ENCODE data around the gene ZNRF1. TPM values are rescaled to one million over a fixed set of nuclear protein-coding genes. Genes with fewer than 3 reads are reported as not detected.

ZNRF1 gene
- total RNA-seq, 1 experiment from 2014 or later: 52.3 TPM

DNA sequence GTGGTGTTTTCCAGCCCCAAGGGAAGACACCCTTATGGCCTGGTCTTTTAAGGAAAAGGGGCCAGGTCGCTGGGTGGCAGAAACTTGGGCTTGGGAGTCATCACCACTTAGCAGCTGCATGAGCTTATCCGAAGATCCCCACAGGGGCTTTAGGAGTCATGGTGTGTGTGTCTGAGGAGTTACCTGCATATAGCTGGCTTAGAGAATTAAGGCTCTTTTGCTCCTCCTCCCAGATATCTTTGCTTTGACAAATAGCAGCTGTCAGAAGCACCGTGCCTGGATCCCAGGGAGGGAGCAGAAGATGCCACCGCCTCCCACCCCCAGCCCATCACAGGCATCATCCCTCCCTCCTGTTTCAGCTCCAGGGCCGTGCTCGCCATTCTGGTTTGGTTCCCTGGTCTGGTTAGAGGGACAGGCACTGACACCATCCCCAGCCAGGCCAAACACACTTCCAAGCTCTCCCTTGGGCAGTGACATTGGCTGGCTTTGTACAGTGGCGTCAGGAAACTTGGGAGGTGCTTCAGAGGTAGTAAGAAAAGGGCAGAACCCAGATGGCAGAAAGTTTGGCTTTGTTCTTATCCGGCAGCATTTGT lies 100.3 kb downstream of the ZNRF1 start:
- in situ Hi-C loops (cut with HindIII; ENCODE audit: low pct_unique_long_range_greater_than_20kb, low sequenced_read_pairs) (no loop called here), intact Hi-C loops (cut with micrococcal nuclease; ENCODE audit: unreplicated experiment) (no loop called here)
- DNase-seq (ENCODE audit: low read depth, low spot score) (no peak), ATAC-seq (no peak)
- no peak overlapping the region for H3K4me3 ChIP-seq (ENCODE audit: low read depth in 2 of 2, low read length in 2 of 2)
- no TSS peak for BruUV-seq (replicated peaks)
- ChIA-PET CTCF (no interaction called here), POLR2A (no interaction called here)
- TF ChIP-seq POLR2AphosphoS5 (IDR thresholded peaks at IDR 0.05; ENCODE audit: low read depth, low read length) (no peak), TCF7L2 (IDR thresholded peaks at IDR 0.05; ENCODE audit: low read depth, low read length) (no peak), CTCF (IDR thresholded peaks at IDR 0.05) (no peak), REST (IDR thresholded peaks at IDR 0.05; ENCODE audit: insufficient read depth in 1 of 2, low read depth in 2 of 2, low read length in 1 of 2) (no peak), SIN3A (IDR thresholded peaks at IDR 0.05; ENCODE audit: borderline replicate concordance, insufficient read depth, low read depth, low read length) (no peak)
- no peaks in the 10 kb centered on the region for H3K36me3 ChIP-seq (ENCODE audit: control insufficient read depth, insufficient read depth, low read length)
- no peaks in the 10 kb centered on the region for H3K9me3 ChIP-seq (ENCODE audit: control insufficient read depth, insufficient read depth, low read depth, low read length)
- H3K4me1 ChIP-seq (ENCODE audit: control insufficient read depth, insufficient read depth, low read length): peaks cover 5% of the 10 kb centered on the region
- H3K27ac ChIP-seq (ENCODE audit: low read length): no peak overlapping the region
- H3K27me3 ChIP-seq (ENCODE audit: control insufficient read depth, insufficient read depth, low read length): no peaks in the 10 kb centered on the region

- Histone ChIP-seq H3K9me3 (ENCODE audit: control insufficient read depth, insufficient read depth, low read depth, low read length) (no peaks in the 10 kb centered on the region), H3K27me3 (ENCODE audit: control insufficient read depth, insufficient read depth, low read length) (no peaks in the 10 kb centered on the region), H3K27ac (ENCODE audit: low read length) (no peak overlapping the region), H3K4me1 (ENCODE audit: control insufficient read depth, insufficient read depth, low read length) (peaks cover 5% of the 10 kb centered on the region), H3K36me3 (ENCODE audit: control insufficient read depth, insufficient read depth, low read length) (no peaks in the 10 kb centered on the region), H3K4me3 (ENCODE audit: low read depth in 2 of 2, low read length in 2 of 2) (no peak overlapping the region)
- in situ Hi-C loops (cut with HindIII; ENCODE audit: low pct_unique_long_range_greater_than_20kb, low sequenced_read_pairs): no loop called here
- CTCF ChIA-PET: no interaction called here
- intact Hi-C loops (cut with micrococcal nuclease; ENCODE audit: unreplicated experiment): no loop called here
- no peak for TF ChIP-seq CTCF (IDR thresholded peaks at IDR 0.05)
- no peak for TF ChIP-seq TCF7L2 (IDR thresholded peaks at IDR 0.05; ENCODE audit: low read depth, low read length)
- TF ChIP-seq REST (IDR thresholded peaks at IDR 0.05; ENCODE audit: insufficient read depth in 1 of 2, low read depth in 2 of 2, low read length in 1 of 2): no peak
- TF ChIP-seq SIN3A (IDR thresholded peaks at IDR 0.05; ENCODE audit: borderline replicate concordance, insufficient read depth, low read depth, low read length): no peak
- TF ChIP-seq POLR2AphosphoS5 (IDR thresholded peaks at IDR 0.05; ENCODE audit: low read depth, low read length): no peak
- POLR2A ChIA-PET: no interaction called here
- DNase-seq (ENCODE audit: low read depth, low spot score): no peak
- no TSS peak for BruUV-seq (replicated peaks)
- peak; percentile 45; the same call in 1 of the 2 replicates for ATAC-seq
These were observed 101.1 kb downstream of the ZNRF1 start for GRCh38 chr16:75099738-75100602.
